ENCODE results near the gene ABCC12.

- TF ChIP-seq CTCF (IDR thresholded peaks at IDR 0.05) (no peak), POLR2AphosphoS5 (IDR thresholded peaks at IDR 0.05) (no peak), EP300 (IDR thresholded peaks at IDR 0.05) (no peak), POLR2A (IDR thresholded peaks at IDR 0.05) (no peak)
Observed at GRCh38 chr16:48194828-48195556, 39.2 kb upstream of the ABCC12 start.
